GM18951 (cell line): ENCODE results near the gene PARP6.

Source experiments
- POLR2A ChIP-seq: IDR thresholded peaks from 4 replicates; pipeline ENCODE4 v1.6.1; 2011; ENCODE audit warnings: mild to moderate bottlenecking; ENCODE audit not compliant: insufficient read length, insufficient read depth; ENCODE audit errors: extremely low read depth
- in situ Hi-C: fragments of 300-500 bp; cut with MboI; formaldehyde crosslinking; loops from one replicate; pipeline ENCODE4 v1.12.0; 2022; ENCODE audit warnings: low sequenced_read_pairs, mixed read lengths, inconsistent platforms; ENCODE audit not compliant: unreplicated experiment

Gene PARP6

DNA sequence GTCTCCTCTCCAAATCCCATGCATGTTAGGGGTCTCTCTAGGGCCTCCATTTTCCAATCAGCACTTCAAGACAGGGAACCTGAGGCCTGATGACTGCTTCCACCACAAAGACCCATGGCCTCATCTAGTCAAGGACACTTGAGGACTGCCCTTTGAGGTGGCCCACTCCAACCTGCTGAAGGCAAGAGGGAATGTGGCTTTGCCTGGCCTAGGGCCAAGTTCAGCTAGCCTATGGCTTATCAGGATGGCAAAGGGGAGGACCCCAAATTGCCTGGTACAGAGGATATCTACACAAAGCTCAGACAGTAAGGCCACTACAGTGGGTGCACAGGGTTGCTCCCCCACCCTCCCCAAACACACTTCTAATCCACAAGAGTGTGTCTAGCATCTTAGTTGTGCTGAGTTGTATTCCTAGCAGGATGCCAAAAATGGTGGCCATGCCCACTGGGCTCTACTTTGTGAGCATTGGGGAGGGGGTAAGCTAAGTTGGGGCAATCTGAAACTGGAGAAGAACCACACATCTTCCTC lies 64.7 kb downstream of the PARP6 start:
- TF ChIP-seq POLR2A: peak; percentile 4
- in situ Hi-C loops: no loop called here

DNA sequence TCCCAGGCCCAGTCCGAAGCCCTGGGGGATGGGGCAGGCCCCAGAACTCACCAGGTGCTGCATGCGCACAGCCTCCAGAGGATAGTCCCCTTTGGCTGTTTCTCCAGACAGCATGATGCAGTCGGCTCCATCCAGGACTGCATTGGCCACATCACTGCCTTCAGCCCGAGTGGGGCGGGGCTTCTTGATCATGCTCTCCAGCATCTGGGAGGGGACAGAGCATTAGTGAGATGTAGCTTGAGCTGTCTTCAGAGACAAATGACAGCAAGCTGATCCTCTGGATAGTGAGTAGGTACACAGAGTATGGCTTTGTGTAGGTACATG lies 65.7 kb downstream of the PARP6 start:
- in situ Hi-C loops: no loop called here
- no peak for TF ChIP-seq POLR2A

DNA sequence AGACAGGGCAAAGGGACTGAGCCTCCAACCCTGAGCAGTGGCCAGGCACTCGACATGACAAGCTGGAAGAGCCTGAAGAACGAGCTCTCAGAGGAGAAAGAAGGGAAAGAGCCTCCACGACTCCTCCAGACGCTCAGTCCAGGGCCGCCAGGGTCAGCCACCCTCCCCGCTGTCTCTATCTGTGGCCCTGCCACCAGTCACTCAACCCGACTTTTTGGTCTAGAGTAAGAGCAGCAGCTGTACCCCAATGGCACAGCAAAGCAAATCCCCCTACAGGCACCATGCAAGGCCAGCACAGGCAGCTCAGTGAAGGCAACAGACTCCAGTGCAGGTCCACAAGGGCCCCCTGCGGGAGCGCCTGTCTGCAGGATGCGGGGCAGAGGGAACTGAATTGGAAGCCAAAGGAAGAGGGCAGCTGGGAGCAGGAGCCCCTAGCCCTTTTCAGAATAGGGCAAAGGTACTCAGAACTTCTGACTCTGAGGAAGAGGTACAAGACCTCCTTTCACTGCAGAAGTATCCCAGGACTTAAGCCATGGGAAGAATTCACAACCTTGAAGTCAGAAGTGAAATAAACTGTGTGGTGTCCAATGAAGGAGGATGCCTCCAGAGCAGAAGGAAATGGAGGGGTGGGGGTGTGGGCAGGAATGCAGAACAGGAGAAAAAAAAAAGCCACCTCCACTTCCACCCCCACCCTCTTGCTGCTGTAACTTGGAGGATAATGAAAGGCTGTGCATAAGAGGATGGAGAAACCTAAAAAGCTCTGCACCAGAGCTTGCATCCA lies 66.3 kb downstream of the PARP6 start:
- TF ChIP-seq POLR2A: no peak
- in situ Hi-C loops: no loop called here

- in situ Hi-C loops: no loop called here
- no peak for TF ChIP-seq POLR2A
Measured at GRCh38 chr15:72205273-72205672, 67.1 kb downstream of the PARP6 start.

DNA sequence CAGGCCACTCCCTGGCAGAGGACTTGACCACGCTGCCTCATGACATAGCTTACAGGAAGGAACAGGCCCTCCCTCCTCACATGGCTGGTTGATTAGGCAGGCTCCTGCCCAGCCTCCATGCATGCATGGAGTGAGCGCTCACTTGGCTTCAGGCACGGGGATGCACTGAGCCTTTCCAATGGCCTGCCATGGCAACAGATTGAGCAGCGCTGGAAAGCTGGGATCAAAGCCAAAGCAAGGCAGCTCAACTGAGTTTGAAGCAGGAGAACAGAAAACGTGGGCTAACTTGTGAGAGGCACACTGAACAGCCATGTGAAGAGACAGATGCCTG lies 68.9 kb downstream of the PARP6 start:
- in situ Hi-C loops: no loop called here
- no peak for TF ChIP-seq POLR2A

- no peak for TF ChIP-seq POLR2A
- in situ Hi-C loops: no loop called here
Measured at GRCh38 chr15:72202801-72203506, 69.4 kb downstream of the PARP6 start.

DNA sequence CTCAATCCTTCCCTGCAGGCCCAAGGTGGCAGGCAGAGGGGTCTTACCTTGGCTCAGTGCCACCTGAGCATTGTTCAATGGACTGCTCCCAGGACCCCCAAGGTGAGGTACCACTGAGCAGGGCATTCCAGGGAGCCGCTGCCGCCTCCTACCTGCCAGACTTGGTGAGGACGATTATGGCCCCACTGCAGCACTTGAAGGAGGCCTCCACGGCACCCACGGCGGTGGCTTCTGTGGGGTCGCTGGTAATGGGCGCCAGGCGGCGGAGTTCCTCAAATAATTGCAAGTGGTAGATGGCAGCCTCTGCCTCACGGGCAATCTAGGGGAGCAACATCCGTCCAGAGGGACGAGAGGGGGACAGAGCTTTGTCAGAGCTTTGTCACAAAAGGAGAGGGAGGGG lies 70.1 kb downstream of the PARP6 start:
- in situ Hi-C loops: no loop called here
- no peak for TF ChIP-seq POLR2A

DNA sequence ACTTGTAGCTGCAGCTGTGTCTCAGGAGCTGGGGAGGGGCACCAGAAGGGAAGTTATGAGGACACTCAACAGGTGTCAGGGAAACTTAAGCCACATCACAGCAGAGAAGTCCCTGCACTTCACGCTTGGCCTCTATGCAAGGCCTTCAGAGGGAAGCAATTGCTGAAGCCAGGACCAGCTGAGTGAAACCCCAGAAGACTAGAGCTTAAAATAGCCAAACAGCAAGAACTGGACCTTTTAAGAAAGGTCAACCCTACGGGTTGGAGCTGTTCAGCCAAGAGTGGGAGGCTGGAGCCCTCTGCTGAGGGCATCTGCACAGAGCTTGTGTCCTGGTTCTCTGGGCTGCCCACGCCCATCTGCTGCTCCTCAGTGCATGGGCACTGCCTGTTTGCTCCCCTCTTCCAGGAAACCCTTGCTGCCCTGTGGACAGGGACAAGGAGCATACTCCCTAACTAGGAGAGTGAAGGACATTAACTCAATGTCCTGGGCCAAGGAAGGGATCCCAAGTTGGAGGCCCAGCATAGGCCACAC lies 70.9 kb downstream of the PARP6 start:
- no peak for TF ChIP-seq POLR2A
- in situ Hi-C loops: no loop called here

DNA sequence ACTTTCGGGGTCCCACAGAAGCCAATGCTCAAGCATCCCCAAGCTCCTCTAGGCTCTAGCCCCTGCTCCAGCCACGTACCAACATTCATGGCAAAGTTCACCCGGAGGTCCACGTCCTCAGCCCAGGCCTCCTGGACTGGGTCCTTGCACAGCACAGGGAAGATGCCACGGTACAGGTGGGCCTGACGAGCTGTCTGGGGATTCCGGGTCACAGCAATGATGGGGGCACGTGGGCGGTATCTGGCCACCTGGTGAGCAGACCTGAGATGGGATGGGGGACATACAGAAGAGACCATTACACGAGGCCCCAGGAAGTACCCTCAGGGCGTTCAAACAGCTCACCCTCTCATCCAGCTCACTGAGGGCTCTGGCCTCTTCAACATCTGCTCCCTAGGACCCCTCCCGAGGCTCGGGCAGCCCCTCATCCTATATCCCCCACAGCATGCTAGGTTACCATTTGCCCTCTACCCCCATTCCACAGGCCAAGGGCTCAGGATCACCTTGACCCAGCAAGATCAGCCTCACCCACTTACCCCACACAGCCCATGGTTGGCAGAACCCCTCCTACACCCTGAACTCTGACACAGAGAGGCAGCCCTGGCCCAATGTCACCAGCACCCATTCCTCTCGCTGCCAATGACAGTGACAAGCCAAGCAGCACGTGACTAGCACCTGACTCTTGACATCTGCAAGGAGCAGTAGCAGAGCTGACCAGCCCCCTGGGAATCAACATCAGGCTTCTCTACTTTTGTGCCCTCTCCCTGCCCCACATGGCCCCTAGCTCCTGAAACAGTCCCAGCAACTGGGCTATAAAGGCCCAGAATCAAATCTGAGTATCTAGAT lies 71.7 kb downstream of the PARP6 start:
- TF ChIP-seq POLR2A: no peak
- in situ Hi-C loops: no loop called here

- no peak for TF ChIP-seq POLR2A
- in situ Hi-C loops: no loop called here
Measured at GRCh38 chr15:72199721-72200212, 72.6 kb downstream of the PARP6 start.

GRCh38 chr15:72199205-72199515 lies 73.2 kb downstream of the PARP6 start:
- in situ Hi-C loops: no loop called here
- no peak for TF ChIP-seq POLR2A

GRCh38 chr15:72198356-72199204 lies 73.8 kb downstream of the PARP6 start:
- no peak for TF ChIP-seq POLR2A
- in situ Hi-C loops: no loop called here
